GM19463 (cell line): Measurements from ENCODE around the gene FPR2.
"Not testable (repeated sequence)": the region's sequence is repeated elsewhere in the genome, so short reads cannot be mapped to it uniquely, and the experiment has no call there.

Experiments
- ATAC-seq: cut with Tn5 transposase; IDR thresholded peaks from one replicate; pipeline ENCODE4 v1.9.1; 2021; ENCODE audit warnings: mild to moderate bottlenecking, moderate library complexity; ENCODE audit not compliant: unreplicated experiment

FPR2 gene

DNA sequence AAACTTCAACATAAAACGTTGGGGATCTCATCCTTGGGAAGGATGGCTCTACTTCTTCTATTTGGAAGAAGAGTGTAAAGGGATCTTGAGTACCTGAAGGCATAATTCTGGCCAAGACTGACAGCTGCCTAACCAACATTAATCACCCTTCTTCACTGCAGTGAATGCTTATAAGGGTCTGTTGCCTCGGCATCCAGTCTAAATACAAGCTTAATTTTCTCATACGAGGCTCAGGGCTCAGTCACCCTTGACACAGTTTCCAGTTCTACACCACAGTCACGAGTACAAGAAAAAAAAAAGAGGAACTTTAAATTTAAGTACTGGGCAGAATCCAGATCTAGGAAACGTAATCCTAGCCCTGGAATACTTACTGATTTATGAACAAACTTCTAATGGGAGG, 43.0 kb downstream of the FPR2 start:
- ATAC-seq: no peak

DNA sequence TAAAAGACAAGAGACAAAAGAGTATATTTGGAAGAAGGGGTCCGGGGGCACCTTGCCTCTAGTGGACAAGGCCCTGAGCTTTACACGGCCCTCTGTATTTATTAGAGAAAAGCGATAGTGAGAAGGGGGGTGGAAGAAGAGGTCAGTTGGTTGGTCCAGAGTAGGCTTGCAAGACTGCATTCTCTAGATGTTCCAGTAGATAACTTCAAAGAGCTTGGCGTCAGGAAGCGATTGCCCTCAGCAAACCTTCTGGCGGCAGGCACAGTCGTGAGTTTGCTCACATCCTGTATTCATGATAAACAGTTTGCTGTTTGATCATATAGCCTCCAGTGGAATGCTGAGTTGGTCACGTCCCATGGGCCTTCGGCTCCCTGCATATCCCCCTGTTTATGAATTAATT, 43.8 kb downstream of the FPR2 start:
- not testable (repeated sequence) for ATAC-seq

DNA sequence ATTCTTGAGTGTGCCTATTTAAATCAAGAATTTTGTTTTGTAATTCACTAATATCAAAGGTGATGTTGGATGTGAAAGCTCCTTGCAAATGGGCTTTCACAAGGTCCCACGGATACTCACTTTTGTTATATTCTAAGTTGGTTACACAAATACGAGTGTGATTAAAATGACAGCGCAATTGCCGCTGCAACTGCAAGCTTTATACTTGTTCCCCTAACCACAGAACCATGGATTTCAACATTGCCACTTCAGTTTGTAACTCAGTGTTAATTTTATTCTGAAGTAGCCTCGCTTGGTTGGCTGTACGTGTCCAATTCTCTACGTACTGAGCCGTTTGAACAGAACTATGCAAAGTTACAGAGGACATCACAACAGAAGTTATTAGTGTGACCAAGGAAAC, 44.4 kb downstream of the FPR2 start:
- ATAC-seq: not testable (repeated sequence)

DNA sequence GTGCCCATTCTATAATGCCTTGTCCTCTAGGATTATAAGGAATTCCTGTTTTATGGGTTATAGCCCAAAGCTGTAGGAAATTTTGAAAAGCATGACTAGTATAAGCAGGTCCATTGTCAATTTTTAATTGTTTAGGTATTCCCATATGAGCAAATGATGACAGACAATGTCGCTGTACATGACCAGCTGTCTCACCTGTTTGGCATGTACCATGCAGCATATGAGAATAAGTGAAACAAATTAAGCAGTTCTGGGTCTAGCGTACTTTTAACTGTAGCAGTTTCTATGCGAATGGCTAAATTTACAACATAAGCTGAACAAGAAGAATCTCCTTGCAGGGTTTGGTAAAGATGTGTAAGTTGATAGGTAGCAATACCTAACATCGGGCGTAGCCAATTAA, 45.6 kb downstream of the FPR2 start:
- not testable (repeated sequence) for ATAC-seq

DNA sequence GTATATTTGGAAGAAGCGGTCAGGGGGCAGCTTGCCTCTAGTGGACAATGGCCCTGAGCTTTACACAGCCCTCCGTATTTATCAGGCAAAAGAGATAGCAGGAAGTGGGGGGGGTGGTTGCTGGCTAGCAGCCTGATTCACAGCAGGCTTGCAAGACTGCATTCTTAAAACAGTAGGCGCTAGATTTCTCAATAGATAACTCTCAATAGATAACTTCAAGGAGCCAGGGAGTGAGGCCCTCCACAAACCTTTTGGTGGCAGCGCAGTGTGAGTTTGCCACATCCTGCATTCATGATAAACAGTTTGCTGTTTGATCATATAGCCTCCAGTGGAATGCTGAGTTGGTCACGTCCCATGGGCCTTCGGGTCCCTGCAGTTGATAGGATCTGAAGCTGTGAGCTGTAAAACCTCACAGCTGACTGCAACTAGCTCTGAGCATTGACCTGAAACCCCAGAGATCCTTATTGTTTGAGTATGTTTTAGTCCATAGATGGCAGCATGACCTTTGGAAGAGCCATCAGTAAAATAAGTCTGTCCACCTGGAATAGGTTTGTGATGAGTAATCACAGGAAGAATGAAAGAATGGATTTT, 46.2 kb downstream of the FPR2 start:
- ATAC-seq: no peak

DNA sequence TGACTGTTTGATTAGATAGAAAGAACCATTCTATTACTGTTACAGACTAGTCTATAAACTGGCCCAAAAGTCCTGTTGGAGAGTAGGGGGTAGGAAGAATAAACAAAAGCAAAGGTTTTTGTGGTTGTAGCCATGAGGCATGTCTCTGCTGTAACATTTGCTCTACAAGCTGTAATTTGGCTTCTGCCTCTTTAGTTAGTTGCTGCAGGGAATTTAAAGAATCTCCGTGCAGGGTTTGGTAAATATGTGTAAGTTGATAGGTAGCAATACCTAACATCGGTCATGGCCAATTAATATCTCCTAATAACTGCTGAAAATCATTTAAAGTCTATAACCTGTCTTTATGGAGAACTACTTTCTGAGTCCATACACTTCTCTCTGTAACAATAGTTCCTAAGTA, 46.9 kb downstream of the FPR2 start:
- no peak for ATAC-seq

DNA sequence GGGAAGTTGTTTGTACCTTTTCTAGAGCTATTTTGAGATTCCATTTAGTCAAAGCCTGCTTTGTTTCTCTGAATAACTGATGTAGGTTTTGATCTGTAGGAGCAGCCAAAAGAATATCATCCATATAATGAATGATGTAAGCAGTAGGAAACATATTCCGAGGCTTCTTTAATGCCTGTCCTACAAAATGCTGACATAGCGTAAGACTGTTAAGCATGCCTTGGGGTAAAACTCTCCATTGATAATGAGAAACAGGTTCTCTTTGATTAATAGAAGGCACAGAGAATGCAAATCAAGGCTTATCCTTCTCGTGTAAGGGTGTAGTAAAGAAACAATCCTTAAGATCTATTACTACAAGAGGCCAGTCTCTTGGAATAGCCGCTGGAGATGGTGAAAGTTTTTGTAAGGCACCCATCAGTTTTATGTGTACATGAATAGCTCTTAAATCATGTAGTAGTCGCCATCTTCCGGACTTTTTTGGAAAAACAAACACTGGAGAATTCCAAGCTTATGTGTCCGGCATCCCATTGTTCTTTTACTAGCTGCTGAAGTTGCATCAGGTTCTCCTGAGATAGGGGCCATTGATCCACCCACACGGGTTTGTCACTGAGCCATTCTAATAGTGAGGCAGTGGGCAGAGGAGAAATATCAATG, 47.5 kb downstream of the FPR2 start:
- ATAC-seq: no peak

DNA sequence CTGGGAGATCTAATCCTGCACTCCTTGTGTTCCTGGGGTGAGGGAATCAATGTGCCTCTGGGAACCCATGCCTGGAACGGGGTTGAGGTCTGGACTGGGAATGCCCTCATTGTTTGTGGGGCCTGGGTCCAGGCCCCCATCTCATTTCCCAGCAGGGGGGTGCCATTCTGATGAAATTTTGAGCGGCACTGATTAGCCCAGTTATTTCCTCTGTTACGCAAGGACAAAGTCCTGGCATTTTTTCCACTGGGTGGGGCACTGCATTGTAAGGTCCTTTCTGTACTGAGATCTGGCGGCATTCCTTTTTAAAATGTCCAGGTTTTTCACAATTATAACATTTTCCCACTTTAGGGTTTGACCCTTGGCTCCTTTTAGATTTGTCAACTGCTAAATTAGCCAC, 48.8 kb downstream of the FPR2 start:
- ATAC-seq: no peak

DNA sequence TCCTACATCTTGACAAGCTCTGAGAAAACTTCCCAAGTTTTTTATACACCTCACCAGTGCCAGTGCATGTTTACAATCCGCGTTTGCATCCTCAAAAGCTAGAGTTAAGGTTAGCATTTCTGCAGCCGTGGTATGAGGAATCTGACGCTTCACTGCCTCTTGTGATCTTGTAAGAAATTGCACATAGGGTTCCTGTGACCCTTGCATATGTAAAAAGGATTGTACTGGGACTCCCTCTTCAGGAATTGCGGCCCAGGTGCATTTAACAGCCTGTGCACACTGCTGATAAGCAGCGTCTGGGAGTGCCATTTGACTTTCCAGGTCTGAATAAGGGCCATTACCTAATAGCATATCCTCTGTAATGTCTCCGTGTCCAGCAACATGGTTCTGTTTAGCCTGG, 49.2 kb downstream of the FPR2 start:
- ATAC-seq: no peak

DNA sequence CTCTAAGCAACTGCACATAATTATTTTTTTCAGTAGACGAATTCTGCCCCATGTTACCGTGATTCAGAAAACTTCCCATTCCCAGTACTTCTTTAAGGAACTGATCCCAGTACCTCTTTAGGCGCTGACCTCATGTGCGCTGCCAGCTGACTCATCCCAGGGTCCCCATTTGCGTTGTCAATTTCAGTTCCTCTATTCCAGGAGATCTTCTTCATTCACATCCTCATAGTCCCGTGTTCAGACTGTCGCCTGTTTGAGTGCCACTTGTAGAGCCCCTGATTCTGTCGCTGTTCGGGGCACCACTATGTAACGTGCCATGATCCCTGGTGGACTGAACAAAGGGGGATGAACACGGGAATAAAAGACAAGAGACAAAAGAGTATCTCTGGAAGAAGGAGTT, 50.4 kb downstream of the FPR2 start:
- no peak for ATAC-seq

DNA sequence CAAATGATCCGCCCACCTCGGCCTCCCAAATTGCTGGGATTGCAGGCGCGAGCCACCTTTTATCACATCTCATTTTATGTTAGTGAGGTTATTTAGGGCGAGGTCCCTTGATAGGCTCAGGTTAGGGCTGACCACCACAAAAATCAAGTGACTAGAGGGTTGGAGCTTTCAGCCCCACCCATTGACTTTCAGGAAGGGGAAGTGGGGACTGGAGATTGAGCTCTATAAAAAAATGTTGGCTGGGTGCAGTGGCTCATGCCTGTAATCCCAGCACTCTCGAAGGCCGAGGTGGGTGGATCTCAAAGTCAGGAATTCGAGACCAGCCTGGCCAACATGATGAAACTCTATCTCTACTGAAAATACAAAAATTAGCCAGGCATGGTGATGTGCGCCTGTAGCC, 54.1 kb downstream of the FPR2 start:
- no peak for ATAC-seq

DNA sequence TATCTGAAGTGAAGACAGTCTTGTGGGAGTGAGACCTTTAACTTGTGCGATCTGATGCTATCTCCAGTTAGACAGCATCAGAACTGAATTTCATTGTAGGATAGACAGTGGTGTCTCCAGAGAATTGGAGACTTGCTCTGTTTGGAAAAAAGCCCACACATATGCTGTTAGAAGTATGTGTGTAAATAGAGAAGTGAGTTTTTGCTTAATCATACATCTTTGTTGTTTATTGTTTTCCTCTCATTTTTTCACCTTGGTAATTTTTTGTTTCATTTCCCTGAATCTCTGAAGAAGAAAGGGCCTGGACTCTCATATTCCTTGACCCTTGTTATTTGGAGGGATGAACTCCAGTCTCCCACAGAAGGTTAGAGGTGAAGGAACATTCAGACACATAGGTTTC, 55.7 kb downstream of the FPR2 start:
- no peak for ATAC-seq

DNA sequence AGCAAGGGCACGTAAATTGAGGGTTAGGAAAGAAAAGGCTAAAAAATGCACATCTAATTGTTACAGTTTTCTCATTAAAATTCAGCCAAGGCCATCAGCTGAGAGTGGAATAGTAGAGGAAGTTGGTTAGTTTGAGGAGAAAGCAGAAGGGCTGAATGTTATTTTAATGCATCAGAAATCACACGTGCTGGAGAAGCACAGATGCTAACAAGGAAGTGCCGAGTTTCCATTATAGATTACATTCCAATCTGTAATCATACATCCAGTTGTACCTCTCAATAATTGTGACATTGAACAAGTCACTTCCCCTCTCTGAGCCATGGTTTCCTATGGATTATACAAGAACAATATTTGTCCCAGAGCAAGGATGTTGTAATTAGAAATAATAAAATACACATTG, 59.0 kb downstream of the FPR2 start:
- ATAC-seq: no peak
